Spleen (tissue), 11 donors: ENCODE results near the gene ERC2. TPM values are rescaled to one million over a fixed set of nuclear protein-coding genes. Genes with fewer than 3 reads are reported as not detected.

Experiments
- DNase-seq: peaks from one replicate; pipeline ENCODE4 v3.0.0-alpha.2; 2020
- H3K27ac ChIP-seq, 8 donors: fragments of 200-600 bp; sonication (generic) in 7 of 8; 1 replicate in 4 of 8; 2 replicates in 4 of 8; pipeline versions ENCODE4 v1.5.0 to v1.8.0; 2016 to 2021; ENCODE audit warnings: inconsistent platforms in 4 of 8, mild to moderate bottlenecking in 4 of 8, moderate library complexity in 1 of 8
- H3K27me3 ChIP-seq, 7 donors: fragments of 200-600 bp; sonication (generic) in 6 of 7; replicated peaks in 1 of 7; 1 replicate in 4 of 7; 2 replicates in 3 of 7; pipeline versions ENCODE4 v1.5.0 to v1.8.0; 2016 to 2021; ENCODE audit warnings: inconsistent platforms in 3 of 7, mild to moderate bottlenecking in 1 of 7
- H3K36me3 ChIP-seq, 6 donors: fragments of 200-600 bp; sonication (generic) in 5 of 6; 1 replicate in 4 of 6; 2 replicates in 2 of 6; pipeline versions ENCODE4 v1.5.0 to v1.8.0; 2016 to 2021; ENCODE audit warnings: inconsistent platforms in 2 of 6
- H3K4me1 ChIP-seq, 6 donors: fragments of 200-600 bp; sonication (generic) in 5 of 6; 1 replicate in 3 of 6; 2 replicates in 3 of 6; pipeline versions ENCODE4 v1.5.0 to v1.8.0; 2016 to 2021; ENCODE audit warnings: inconsistent platforms in 3 of 6
- H3K4me3 ChIP-seq, 8 donors: fragments of 200-600 bp; sonication (generic) in 7 of 8; 1 replicate in 4 of 8; 2 replicates in 4 of 8; pipeline versions ENCODE4 v1.5.0 to v1.8.0; 2016 to 2021; ENCODE audit warnings: inconsistent platforms in 4 of 8, mild to moderate bottlenecking in 4 of 8, moderate library complexity in 2 of 8
- H3K9me3 ChIP-seq, 8 donors: fragments of 200-600 bp; sonication (generic) in 7 of 8; 1 replicate in 4 of 8; 2 replicates in 4 of 8; pipeline versions ENCODE4 v1.5.0 to v1.8.0; 2016 to 2021; ENCODE audit warnings: inconsistent platforms in 4 of 8
- POLR2A ChIP-seq, 3 donors: fragments of 450-650 bp; IDR thresholded peaks; one replicate each; pipeline ENCODE4 v1.5.1; 2017; ENCODE audit warnings: antibody characterized with exemption in 3 of 3, mild to moderate bottlenecking in 1 of 3
- POLR2AphosphoS5 ChIP-seq, 3 donors: sonication (generic); formaldehyde crosslinking; IDR thresholded peaks; one replicate each; pipeline ENCODE4 v1.5.1; 2017; ENCODE audit warnings: antibody characterized with exemption in 3 of 3
- WGBS, 5 donors: extraction: QIAGEN DNeasy Blood & Tissue Kit in 3 of 5; methylation state at CpG; one replicate each; pipeline versions ENCODE4 v1.1.5 to v1.1.7; 2013 to 2018; 5-methylcytosine and 5-hydroxymethylcytosine counted together
- intact Hi-C: fragments of 100-400 bp; cut with DNase I; formaldehyde crosslinking; loops from one replicate; pipeline ENCODE4 v1.15.0; 2023; ENCODE audit warnings: low total_unique reads
- polyA plus RNA-seq, 3 donors: library from polyadenylated mRNA; stranded (reverse); fragments of 200-250 nt; gene quantifications; one replicate each; pipeline ENCODE4 v1.2.1, GENCODE V29; 2013
- total RNA-seq, 7 donors: library from RNA; depleted of rRNA in 3 of 7; stranded (reverse); fragments of >200 nt in 3 of 7; fragmentation: NEBNext Ultra II Directional in 4 of 7; extraction: Animal tissue kit (Norgen Biotek cat#: 25700) in 4 of 7; gene quantifications; one replicate each; pipeline versions ENCODE4 v1.1.0 to v1.2.1, GENCODE V29; 2016 to 2021
- TF ChIP-seq, protein P1 (sequence below), 11 experiments: fragments of 200-600 bp in 7 of 11; fragments of 450-650 bp in 4 of 11; sonication (generic) in 4 of 11; IDR thresholded peaks in 8 of 11; conservative IDR thresholded peaks in 3 of 11; 1 replicate in 7 of 11; 2 replicates in 4 of 11; pipeline versions ENCODE4 v1.4.0 to v1.8.0; 2016 to 2021; ENCODE audit warnings: antibody characterized with exemption in 11 of 11, inconsistent platforms in 4 of 11, mild to moderate bottlenecking in 1 of 11
- donor health status: healthy with polysubstance abuse.
- donor health status: DM: no; HTN: no; CAD: no; lungs with moderate emphysema.
- donor health status: DM: no; HTN: no; CAD: no.
- donor health status: Bipolar disorder and iron deficiency.
- donor health status: healthy.
- donor health status: DM: no; HTN: no; CAD: no.
- donor health status: DM: yes; HTN: yes; CAD: no.

Gene ERC2
- total and polyA plus RNA-seq, 10 donors = 0.04 to 4.9 (median 0.39) TPM

DNA sequence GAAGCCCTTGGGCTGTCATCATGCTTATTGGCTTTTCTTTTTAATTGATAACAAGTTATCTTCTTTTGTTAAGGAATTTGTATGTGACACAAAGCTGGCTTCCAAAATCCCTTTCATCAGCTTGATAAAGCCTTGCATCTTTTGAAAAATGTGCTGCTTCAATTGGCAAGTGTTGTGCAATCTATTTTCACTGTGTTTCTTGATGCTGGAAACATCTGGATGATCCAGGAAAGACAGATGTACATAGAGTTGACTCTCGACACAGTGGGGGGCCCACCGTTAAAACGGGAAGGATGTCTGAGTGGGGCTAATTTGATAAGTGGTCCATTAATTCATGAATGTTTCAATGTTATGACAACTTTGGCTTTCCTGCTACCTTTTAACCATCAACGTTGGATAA is 822.8 kb downstream of the ERC2 start:
- intact Hi-C loops = no loop called here
- Histone ChIP-seq H3K27ac (no peak overlapping the region), H3K27me3 (peaks cover 0 to 4% (median 0%) of the 10 kb centered on the region in 7 donors), H3K4me3 (no peak overlapping the region), H3K4me1 (no peaks in the 10 kb centered on the region), H3K9me3 (no peaks in the 10 kb centered on the region), H3K36me3 (no peaks in the 10 kb centered on the region)
- 22 to 32% (median 26%) methylated on average over 4 of the region's 4 CpGs for WGBS, 5 donors
- no peak for DNase-seq
- TF ChIP-seq, protein P1, sequence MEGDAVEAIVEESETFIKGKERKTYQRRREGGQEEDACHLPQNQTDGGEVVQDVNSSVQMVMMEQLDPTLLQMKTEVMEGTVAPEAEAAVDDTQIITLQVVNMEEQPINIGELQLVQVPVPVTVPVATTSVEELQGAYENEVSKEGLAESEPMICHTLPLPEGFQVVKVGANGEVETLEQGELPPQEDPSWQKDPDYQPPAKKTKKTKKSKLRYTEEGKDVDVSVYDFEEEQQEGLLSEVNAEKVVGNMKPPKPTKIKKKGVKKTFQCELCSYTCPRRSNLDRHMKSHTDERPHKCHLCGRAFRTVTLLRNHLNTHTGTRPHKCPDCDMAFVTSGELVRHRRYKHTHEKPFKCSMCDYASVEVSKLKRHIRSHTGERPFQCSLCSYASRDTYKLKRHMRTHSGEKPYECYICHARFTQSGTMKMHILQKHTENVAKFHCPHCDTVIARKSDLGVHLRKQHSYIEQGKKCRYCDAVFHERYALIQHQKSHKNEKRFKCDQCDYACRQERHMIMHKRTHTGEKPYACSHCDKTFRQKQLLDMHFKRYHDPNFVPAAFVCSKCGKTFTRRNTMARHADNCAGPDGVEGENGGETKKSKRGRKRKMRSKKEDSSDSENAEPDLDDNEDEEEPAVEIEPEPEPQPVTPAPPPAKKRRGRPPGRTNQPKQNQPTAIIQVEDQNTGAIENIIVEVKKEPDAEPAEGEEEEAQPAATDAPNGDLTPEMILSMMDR (IDR thresholded peaks at IDR 0.05 in 8 of 11, conservative IDR thresholded peaks at IDR 0.05 in 3 of 11) = no peak
- no peak for TF ChIP-seq POLR2A (IDR thresholded peaks at IDR 0.05)
- no peak for TF ChIP-seq POLR2AphosphoS5 (IDR thresholded peaks at IDR 0.05)

DNA sequence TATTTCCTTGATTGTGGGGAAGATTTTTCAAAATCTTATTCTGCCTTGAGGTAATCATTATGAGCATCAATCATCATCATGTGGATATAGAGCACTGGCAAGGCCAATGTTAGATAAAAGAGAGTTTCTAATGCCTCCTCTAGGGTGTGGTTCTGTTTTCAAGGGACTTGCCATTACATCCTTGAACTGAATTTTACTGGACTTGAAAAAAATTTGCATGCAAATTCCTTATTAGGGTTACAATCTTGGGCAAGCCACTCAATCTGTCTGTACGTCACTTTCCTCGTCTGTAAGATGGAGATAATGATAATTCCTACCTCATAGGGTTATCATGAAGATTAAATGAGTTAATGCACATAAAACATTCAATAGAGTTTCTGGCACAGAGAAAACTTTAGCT is 825.0 kb downstream of the ERC2 start:
- WGBS, 5 donors = 56 to 96% (median 82%) methylated on average over 2 of the region's 2 CpGs
- peaks cover 0 to 11% (median 0%) of the 10 kb centered on the region in 7 donors for H3K27me3 ChIP-seq
- no peaks in the 10 kb centered on the region for H3K4me1 ChIP-seq
- no peak for DNase-seq
- TF ChIP-seq, protein P1 (IDR thresholded peaks at IDR 0.05 in 8 of 11, conservative IDR thresholded peaks at IDR 0.05 in 3 of 11) = no peak
- TF ChIP-seq POLR2A (IDR thresholded peaks at IDR 0.05) (no peak), POLR2AphosphoS5 (IDR thresholded peaks at IDR 0.05) (no peak)
- no peak overlapping the region for H3K27ac ChIP-seq
- no peaks in the 10 kb centered on the region for H3K36me3 ChIP-seq
- intact Hi-C loops = no loop called here
- H3K9me3 ChIP-seq = no peaks in the 10 kb centered on the region
- no peak overlapping the region for H3K4me3 ChIP-seq

DNA sequence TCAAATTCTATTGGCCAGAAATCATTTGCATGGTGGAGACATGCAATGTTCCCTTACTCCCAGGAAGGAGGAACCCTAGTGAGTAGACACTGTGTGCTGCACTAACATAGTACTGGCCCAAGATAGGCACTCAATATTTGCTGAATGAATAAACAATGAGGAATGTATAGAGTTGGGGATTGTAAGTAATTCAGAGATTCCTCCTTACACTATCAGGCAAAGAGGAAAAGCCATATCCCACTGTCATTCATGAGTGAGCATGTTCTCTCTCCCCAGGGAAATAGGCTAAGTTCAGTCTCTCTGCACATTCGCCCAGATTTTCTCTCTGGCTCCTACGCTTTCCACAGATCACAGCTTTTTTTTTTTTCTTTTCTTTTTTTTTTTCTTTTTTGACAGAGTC is 826.3 kb downstream of the ERC2 start:
- no peak overlapping the region for H3K4me3 ChIP-seq
- no peak for DNase-seq
- no peaks in the 10 kb centered on the region for H3K4me1 ChIP-seq
- no peaks in the 10 kb centered on the region for H3K36me3 ChIP-seq
- 80 to 98% (median 85%) methylated on average over 2 of the region's 2 CpGs for WGBS, 5 donors
- no peak overlapping the region for H3K27ac ChIP-seq
- TF ChIP-seq, protein P1 (IDR thresholded peaks at IDR 0.05 in 8 of 11, conservative IDR thresholded peaks at IDR 0.05 in 3 of 11) = no peak
- TF ChIP-seq POLR2AphosphoS5 (IDR thresholded peaks at IDR 0.05) (no peak), POLR2A (IDR thresholded peaks at IDR 0.05) (no peak)
- intact Hi-C loops = no loop called here
- H3K9me3 ChIP-seq = no peaks in the 10 kb centered on the region
- peaks cover 0 to 11% (median 0%) of the 10 kb centered on the region in 7 donors for H3K27me3 ChIP-seq

DNA sequence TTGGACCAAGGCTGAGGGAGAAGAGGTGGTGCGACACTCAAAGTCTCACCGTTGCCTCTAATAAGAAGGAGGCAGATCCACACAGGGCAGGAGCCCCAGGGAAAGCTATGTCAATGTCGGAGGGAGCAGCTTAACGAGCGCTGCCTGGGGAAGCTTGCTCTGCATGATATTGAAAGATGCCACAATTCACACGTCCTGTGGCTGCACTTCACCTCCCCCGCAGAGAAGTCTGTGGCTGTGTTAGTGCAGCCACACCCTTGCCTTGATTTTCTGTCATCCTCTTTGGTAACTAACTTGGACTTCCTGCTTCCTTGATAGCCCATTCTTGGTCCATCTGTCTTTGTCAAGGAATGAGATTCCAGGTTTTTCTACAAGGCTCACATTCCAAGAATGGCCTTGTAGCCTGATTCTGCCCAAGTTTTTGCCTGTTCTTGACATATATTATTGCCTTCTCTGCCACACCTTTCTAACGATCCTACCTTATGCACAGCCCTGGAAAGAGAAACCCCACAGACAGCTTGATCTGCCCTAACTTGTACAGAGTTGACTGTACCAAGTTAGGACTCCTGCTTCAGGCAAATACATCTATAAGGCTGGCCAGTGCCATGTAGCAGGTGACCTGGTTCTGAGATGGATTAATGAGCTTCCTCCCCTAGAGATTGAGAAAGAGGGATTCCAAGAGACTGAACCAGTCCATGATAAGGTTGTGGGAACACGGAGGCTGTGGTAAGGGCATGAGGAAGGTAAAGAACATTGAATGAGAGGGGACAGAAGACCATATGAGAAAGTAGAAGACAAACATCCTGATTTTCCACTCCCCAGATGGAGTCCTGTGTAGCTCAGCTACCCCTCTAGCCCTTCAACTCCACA is 828.1 kb downstream of the ERC2 start:
- no peak overlapping the region for H3K4me3 ChIP-seq
- H3K36me3 ChIP-seq = no peaks in the 10 kb centered on the region
- no peak for DNase-seq
- no peak overlapping the region for H3K27ac ChIP-seq
- H3K27me3 ChIP-seq = peaks cover 0 to 11% (median 0%) of the 10 kb centered on the region in 7 donors
- 40 to 66% (median 58%) methylated on average over 9 of the region's 9 CpGs for WGBS, 5 donors
- no peaks in the 10 kb centered on the region for H3K9me3 ChIP-seq
- TF ChIP-seq POLR2A (IDR thresholded peaks at IDR 0.05) (no peak), POLR2AphosphoS5 (IDR thresholded peaks at IDR 0.05) (no peak)
- TF ChIP-seq, protein P1 (IDR thresholded peaks at IDR 0.05 in 8 of 11, conservative IDR thresholded peaks at IDR 0.05 in 3 of 11) = no peak
- intact Hi-C loops = no loop called here
- no peaks in the 10 kb centered on the region for H3K4me1 ChIP-seq
